NB4 (cell line): ENCODE results near the gene SMC3.

Experiments
- MYC ChIP-seq: IDR thresholded peaks from 2 replicates; pipeline ENCODE4 v1.6.1; 2011; ENCODE audit warnings: low read depth, low read length
- POLR2A ChIP-seq: IDR thresholded peaks from 2 replicates; pipeline ENCODE4 v1.6.1; 2011; ENCODE audit warnings: mild to moderate bottlenecking; ENCODE audit not compliant: insufficient read length; ENCODE audit errors: extremely low read depth
- TF ChIP-seq, protein P1 (sequence below): IDR thresholded peaks from one replicate; pipeline ENCODE4 v1.5.1; 2012; ENCODE audit warnings: low read depth, low read length

DNA sequence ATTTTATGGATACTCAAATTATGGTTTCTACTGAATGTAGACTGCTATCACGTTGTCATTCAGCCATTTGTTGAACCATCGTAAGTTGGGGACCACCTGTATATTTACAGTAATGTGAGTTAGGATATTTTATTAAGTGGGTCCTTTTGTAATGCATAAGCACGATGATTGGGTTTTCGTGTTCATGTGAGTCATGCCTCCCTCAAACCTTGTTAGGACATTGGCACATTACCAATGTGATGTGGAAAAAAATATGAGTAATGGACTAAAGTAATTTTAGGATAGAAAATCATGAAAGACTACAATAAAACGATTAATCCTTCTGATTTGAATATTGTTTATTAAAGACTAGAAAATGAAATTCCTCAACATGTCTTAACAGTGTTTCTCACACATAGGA lies 8.7 kb downstream of the SMC3 start:
- TF ChIP-seq, protein P1, sequence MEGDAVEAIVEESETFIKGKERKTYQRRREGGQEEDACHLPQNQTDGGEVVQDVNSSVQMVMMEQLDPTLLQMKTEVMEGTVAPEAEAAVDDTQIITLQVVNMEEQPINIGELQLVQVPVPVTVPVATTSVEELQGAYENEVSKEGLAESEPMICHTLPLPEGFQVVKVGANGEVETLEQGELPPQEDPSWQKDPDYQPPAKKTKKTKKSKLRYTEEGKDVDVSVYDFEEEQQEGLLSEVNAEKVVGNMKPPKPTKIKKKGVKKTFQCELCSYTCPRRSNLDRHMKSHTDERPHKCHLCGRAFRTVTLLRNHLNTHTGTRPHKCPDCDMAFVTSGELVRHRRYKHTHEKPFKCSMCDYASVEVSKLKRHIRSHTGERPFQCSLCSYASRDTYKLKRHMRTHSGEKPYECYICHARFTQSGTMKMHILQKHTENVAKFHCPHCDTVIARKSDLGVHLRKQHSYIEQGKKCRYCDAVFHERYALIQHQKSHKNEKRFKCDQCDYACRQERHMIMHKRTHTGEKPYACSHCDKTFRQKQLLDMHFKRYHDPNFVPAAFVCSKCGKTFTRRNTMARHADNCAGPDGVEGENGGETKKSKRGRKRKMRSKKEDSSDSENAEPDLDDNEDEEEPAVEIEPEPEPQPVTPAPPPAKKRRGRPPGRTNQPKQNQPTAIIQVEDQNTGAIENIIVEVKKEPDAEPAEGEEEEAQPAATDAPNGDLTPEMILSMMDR, result no peak
- TF ChIP-seq POLR2A (no peak), MYC (no peak)
